GM18526 (cell line): Measurements from ENCODE around the gene ATP13A1.

Experiments
- POLR2A ChIP-seq: IDR thresholded peaks from 3 replicates; pipeline ENCODE4 v1.6.1; 2011; ENCODE audit not compliant: insufficient read length; ENCODE audit errors: extremely low read depth

ATP13A1 gene

GRCh38 chr19:19633711-19634515 is 29.6 kb downstream of the ATP13A1 start:
- no peak for TF ChIP-seq POLR2A

DNA sequence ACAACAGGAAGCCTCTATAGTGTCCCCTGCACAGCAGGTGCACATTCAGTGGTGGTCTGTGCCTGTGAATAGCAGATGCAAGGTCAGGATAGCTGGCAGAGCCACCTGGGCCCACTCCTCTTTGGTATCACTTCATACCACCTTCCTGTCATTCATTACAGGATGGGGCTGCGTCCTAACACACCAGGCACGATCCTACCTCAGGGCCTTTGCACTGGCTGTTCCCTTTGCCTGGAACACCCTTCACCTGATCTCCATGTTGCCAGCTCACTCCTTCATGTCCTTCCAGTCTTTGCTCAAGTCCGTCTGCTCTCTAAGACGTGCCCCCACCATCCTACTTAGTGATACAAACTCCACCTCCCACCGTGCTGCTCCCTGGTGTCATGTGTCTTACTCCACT is 30.8 kb downstream of the ATP13A1 start:
- no peak for TF ChIP-seq POLR2A

DNA sequence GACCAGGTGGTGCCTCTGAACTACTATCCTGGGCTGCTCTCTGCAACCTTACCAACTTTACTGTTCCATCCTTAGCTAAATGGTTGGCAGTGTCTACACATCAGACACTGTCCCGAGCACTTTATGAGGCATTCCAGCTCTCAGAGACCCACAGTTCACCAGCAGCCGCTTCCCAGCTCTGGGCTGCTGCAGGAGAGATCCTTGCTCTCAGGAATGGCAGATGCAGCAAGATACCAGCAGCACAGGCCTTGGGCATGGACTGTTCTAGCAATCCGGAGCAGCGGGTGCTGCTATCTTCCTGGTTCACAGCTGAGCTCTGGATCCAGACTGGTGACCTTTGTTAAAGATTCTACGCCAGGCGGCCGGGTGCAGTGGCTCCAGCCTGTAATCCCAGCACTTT is 32.1 kb downstream of the ATP13A1 start:
- no peak for TF ChIP-seq POLR2A

DNA sequence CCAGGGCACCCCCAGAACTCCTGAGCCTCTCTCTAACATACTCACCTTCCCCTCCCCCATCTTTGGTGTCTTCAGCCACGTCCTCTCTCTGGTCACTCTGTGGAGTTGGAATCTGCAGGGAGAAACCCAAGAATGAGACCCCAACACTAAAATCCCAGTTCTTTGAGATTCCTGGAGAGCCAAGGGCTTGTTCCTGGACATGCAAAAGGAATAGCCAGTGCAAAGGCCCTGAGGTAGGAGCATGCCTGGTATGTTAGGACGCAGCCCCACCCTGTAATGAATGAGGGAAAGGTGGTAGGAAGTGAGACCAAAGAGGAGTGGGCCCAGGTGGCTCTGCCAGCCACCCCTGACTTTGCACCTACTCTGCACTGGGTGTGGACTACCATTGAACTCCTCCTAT is 33.0 kb downstream of the ATP13A1 start:
- TF ChIP-seq POLR2A = no peak

GRCh38 chr19:19630062-19630414 is 33.4 kb downstream of the ATP13A1 start:
- no peak for TF ChIP-seq POLR2A

GRCh38 chr19:19628501-19629134 is 34.9 kb downstream of the ATP13A1 start:
- no peak for TF ChIP-seq POLR2A

DNA sequence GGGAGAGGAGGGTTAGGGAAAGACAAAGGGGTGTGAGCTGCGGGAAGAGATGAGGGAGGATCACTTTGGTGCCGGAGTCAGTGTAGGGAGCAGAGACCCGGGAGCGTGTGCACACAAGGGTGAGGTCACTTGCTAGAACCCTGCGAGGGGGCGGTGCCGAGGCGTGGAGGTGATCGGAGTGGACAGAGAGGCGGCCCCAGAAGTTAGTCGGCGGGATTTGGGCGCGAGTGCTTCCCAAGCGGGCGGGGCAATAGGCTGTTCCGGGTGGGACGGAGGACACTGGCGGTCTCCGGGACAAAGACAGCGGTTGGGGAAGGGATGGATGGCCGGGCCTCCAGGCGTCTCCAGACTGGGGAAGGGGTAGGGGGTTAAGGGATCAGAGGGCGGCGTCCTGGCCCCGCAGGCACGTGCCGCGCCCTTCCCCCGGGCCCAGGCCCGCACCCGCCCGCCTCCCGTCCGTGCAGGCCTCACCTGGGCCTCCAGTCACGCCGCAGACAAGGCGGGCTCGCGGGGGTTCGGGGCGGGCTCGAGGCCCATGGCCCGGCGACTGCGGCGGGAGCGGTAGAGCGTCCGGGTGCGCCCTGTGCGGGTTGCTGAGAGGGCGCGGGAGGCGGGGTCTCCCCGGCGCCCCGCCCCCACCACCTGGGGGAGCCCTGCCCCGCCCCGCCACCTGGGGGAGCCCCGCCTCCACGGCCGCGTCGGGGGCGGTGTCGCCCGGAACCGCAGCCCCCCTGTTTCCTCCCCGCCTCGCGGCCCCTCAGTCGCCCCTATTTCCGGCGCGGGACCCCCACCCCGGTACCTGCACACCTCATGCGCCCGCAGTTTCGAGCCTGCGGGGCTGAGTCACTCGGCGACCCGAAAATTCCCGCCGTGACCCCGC is 35.6 kb downstream of the ATP13A1 start, which contains the start of gene LPAR2:
Gene LPAR2, minus strand, starts transcription at position 600 of the 880 bp plus-strand sequence. CDS start 945 bp downstream, outside the sequence.
- peak; percentile 31 for TF ChIP-seq POLR2A

GRCh38 chr19:19626516-19627472 is 36.7 kb downstream of the ATP13A1 start:
- no peak for TF ChIP-seq POLR2A

- no peak for TF ChIP-seq POLR2A
Measured at GRCh38 chr19:19624032-19624570, 39.4 kb downstream of the ATP13A1 start.

DNA sequence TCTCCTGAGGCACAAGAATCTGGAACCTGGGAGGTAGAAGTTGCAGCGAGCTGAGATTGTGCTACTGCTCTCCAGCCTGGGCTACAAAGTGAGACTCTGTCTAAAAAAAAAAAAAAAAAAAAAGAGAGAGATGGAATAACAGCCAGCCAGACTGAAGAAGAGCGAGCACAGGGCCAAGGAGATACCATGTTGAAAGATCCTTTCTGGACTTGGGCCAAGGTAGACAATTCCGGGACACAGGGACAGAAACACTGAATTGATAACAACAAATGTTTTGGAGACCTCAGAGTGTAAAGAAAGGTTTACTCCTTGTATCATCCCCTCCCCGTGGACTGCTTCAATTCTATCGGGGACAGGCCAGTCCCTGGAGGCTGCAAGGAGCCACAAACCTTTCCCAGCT is 40.1 kb downstream of the ATP13A1 start:
- no peak for TF ChIP-seq POLR2A

- TF ChIP-seq POLR2A = no peak
Measured at GRCh38 chr19:19619849-19620210, 43.6 kb downstream of the ATP13A1 start.

DNA sequence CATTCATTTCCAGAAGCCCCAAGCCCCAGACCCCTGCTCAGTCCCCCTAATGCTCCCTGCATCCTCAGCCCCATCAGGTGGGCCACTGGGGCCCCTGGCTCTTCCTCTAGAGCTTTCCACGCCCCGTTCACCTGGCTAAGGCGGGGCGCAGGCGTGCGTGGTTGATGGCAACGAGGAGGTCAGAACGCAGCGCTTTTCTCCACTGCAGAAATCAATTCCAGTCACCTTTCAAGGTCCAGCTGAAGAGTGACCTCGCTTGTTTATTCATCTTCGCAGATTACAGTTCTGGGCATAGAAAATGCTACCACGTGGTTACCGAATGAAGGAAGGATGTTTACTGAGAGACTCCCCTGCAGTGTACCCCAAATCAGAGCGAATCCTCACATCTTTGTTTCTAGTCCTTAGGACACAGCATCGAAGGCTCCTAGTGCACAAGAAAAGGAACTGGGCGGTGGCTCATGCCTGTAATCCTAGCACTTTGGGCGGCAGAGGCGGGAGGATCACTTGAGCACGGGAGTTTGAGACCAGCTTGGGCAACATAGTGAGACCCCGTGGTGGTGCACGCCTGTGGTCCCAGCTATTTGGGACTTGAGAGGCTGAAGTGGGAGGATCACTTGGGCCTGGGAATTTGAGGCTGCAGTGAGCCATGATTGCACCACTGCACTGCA is 44.2 kb downstream of the ATP13A1 start:
- no peak for TF ChIP-seq POLR2A

GRCh38 chr19:19618219-19619051 is 45.0 kb downstream of the ATP13A1 start, which contains the start of gene PBX4:
PBX4 (minus strand) TSS chr19:19618687; CDS start chr19:19618629, 58 bp downstream.
- TF ChIP-seq POLR2A = peak; percentile 49
